IMR-90 (cell line): ENCODE measurements around the gene IFT20. TPM values are rescaled to one million over a fixed set of nuclear protein-coding genes. Genes with fewer than 3 reads are reported as not detected.

ENCODE experiments used
- ATAC-seq: fragments of 200-7000 bp; cut with Tn5 transposase; 2 replicates; pipeline ENCODE4 v1.9.1; 2020; ENCODE audit warnings: low read depth, mild to moderate bottlenecking, moderate library complexity
- BruUV-seq: library from RNA; stranded (reverse); fragments of 400-500 nt; replicated peaks from 2 replicates; lab custom pipeline; 2021; lab: Mats Ljungman, UMichigan
- CTCF ChIA-PET: fragments of 300-600 bp; formaldehyde crosslinking; extraction: SDS; loops from one replicate; lab custom pipeline; 2021; ENCODE audit warnings: antibody characterized with exemption; lab: Yijun Ruan, JAX
- POLR2A ChIA-PET: fragments of 300-600 bp; sonication (Branson Sonifier 250); formaldehyde crosslinking; loops from one replicate; lab custom pipeline; 2022; ENCODE audit warnings: antibody characterized with exemption; ENCODE audit not compliant: unreplicated experiment; lab: Charles Lee
- DNase-seq: peaks from one replicate; pipeline ENCODE4 v3.0.0; 2013
- H2AFZ ChIP-seq: replicated peaks from 2 replicates; pipeline ENCODE3; 2013; ENCODE audit warnings: low read length, mild to moderate bottlenecking; ENCODE audit not compliant: poor library complexity
- H2AK5ac ChIP-seq: 2 replicates; pipeline ENCODE4 v1.6.1; 2013; ENCODE audit warnings: low read depth, low read length, inconsistent platforms
- H2AK9ac ChIP-seq: replicated peaks from 2 replicates; pipeline ENCODE3; 2013; ENCODE audit warnings: mild to moderate bottlenecking, low read depth, low read length, moderate library complexity; ENCODE audit not compliant: poor library complexity
- H2BK120ac ChIP-seq: 2 replicates; pipeline ENCODE4 v1.6.1; 2013; ENCODE audit warnings: low read depth, low read length, inconsistent platforms
- H2BK15ac ChIP-seq: 3 replicates; pipeline ENCODE4 v1.6.1; 2013; ENCODE audit warnings: low read depth, low read length, inconsistent platforms
- H2BK20ac ChIP-seq: 2 replicates; pipeline ENCODE4 v1.6.1; 2013; ENCODE audit warnings: low read depth, mild to moderate bottlenecking, inconsistent platforms, low read length, moderate library complexity
- H2BK5ac ChIP-seq: 2 replicates; pipeline ENCODE4 v1.6.1; 2013; ENCODE audit warnings: mild to moderate bottlenecking, low read depth, low read length, inconsistent platforms; ENCODE audit not compliant: poor library complexity, severe bottlenecking
- H3K14ac ChIP-seq: replicated peaks from 2 replicates; pipeline ENCODE4 v1.6.1; 2013; ENCODE audit warnings: low read depth, low read length, inconsistent platforms
- H3K18ac ChIP-seq: 2 replicates; pipeline ENCODE4 v1.6.1; 2013; ENCODE audit warnings: low read depth, low read length, control low read depth
- H3K23ac ChIP-seq: 2 replicates; pipeline ENCODE4 v1.6.1; 2013; ENCODE audit warnings: low read depth, low read length, inconsistent platforms
- H3K27ac ChIP-seq: 2 replicates; pipeline ENCODE4 v1.5.1; 2013; ENCODE audit warnings: mild to moderate bottlenecking, control low read depth, low read length; ENCODE audit not compliant: insufficient read depth
- H3K27me3 ChIP-seq: 2 replicates; pipeline ENCODE4 v1.6.1; 2013; ENCODE audit warnings: low read length; ENCODE audit not compliant: control insufficient read depth, insufficient read depth
- H3K36me3 ChIP-seq: 2 replicates; pipeline ENCODE4 v1.6.1; 2013; ENCODE audit warnings: low read length, mixed read lengths; ENCODE audit not compliant: control insufficient read depth, insufficient read depth
- H3K4ac ChIP-seq: 2 replicates; pipeline ENCODE4 v1.6.1; 2013; ENCODE audit warnings: low read depth, low read length, inconsistent platforms
- H3K4me1 ChIP-seq: 2 replicates; pipeline ENCODE4 v1.6.1; 2013; ENCODE audit warnings: low read length, mixed read lengths; ENCODE audit not compliant: control insufficient read depth, insufficient read depth
- H3K4me2 ChIP-seq: 2 replicates; pipeline ENCODE4 v1.6.1; 2013; ENCODE audit warnings: low read depth, mild to moderate bottlenecking, control low read depth, low read length, moderate library complexity
- H3K4me3 ChIP-seq: 2 replicates; pipeline ENCODE4 v1.5.1; 2013; ENCODE audit warnings: low read depth, mild to moderate bottlenecking, control low read depth, low read length, moderate library complexity; ENCODE audit not compliant: insufficient read depth
- H3K56ac ChIP-seq: 2 replicates; pipeline ENCODE4 v1.6.1; 2013; ENCODE audit warnings: low read length, inconsistent platforms; ENCODE audit not compliant: insufficient read depth; ENCODE audit errors: extremely low read depth
- H3K79me1 ChIP-seq, 2 experiments: 2 replicates each; pipeline ENCODE4 v1.6.1; 2013; ENCODE audit warnings: low read length in 2 of 2, inconsistent platforms in 1 of 2, low read depth in 1 of 2
- H3K9ac ChIP-seq: 2 replicates; pipeline ENCODE4 v1.6.1; 2013; ENCODE audit warnings: low read depth, low read length, control low read depth
- H3K9me1 ChIP-seq: 2 replicates; pipeline ENCODE4 v1.6.1; 2013; ENCODE audit warnings: low read length, inconsistent platforms; ENCODE audit not compliant: insufficient read depth
- H3K9me3 ChIP-seq: 2 replicates; pipeline ENCODE4 v1.6.1; 2013; ENCODE audit warnings: low read length; ENCODE audit not compliant: control insufficient read depth, insufficient read depth
- H4K20me1 ChIP-seq: 2 replicates; pipeline ENCODE4 v1.6.1; 2013; ENCODE audit warnings: low read length, inconsistent platforms; ENCODE audit not compliant: insufficient read depth
- H4K5ac ChIP-seq: 2 replicates; pipeline ENCODE4 v1.6.1; 2013; ENCODE audit warnings: mild to moderate bottlenecking, low read depth, low read length, control low read depth
- H4K8ac ChIP-seq, 2 experiments: 2 replicates each; pipeline ENCODE4 v1.6.1; 2013; ENCODE audit warnings: low read depth in 2 of 2, low read length in 2 of 2, control low read depth in 1 of 2, inconsistent platforms in 1 of 2
- H4K91ac ChIP-seq: 2 replicates; pipeline ENCODE4 v1.6.1; 2013; ENCODE audit warnings: low read depth, low read length, inconsistent platforms; ENCODE audit not compliant: insufficient read depth
- CEBPB ChIP-seq: IDR thresholded peaks from 2 replicates; pipeline ENCODE4 v1.6.1; 2012; ENCODE audit warnings: low read depth, low read length, improper control_type of control experiment
- CHD1 ChIP-seq: IDR thresholded peaks from 2 replicates; pipeline ENCODE4 v1.6.1; 2012; ENCODE audit warnings: low read depth, low read length, improper control_type of control experiment
- MXI1 ChIP-seq: IDR thresholded peaks from 2 replicates; pipeline ENCODE4 v1.6.1; 2012; ENCODE audit warnings: low read depth, mild to moderate bottlenecking, low read length, moderate library complexity, borderline replicate concordance
- NFE2L2 ChIP-seq: fragments of 150-350 bp; IDR thresholded peaks from 2 replicates; pipeline ENCODE4 v1.6.1; 2016; ENCODE audit warnings: low read depth, mild to moderate bottlenecking, low read length
- RFX5 ChIP-seq: IDR thresholded peaks from 2 replicates; pipeline ENCODE4 v1.8.0; 2012; ENCODE audit warnings: low read depth, mild to moderate bottlenecking, low read length, moderate library complexity
- WGBS, 2 experiments: methylation state at CpG; one replicate each; pipeline versions ENCODE4 v1.1.5 to v1.1.7; 2013; ENCODE audit warnings: missing lambda C conversion rate in 2 of 2; ENCODE audit not compliant: insufficient read length in 1 of 2; ENCODE audit errors: extremely low coverage in 2 of 2; 5-methylcytosine and 5-hydroxymethylcytosine counted together
- dilution Hi-C: fragments of 300-500 bp; cut with HindIII; formaldehyde crosslinking; loops from one replicate; pipeline ENCODE4 v1.14.3; 2018; ENCODE audit warnings: low sequenced_read_pairs; ENCODE audit not compliant: unreplicated experiment
- in situ Hi-C: fragments of 300-500 bp; cut with MboI; formaldehyde crosslinking; loops from 3 replicates; pipeline ENCODE4 v1.14.3; 2019; ENCODE audit warnings: low sequenced_read_pairs, inconsistent platforms, mixed read lengths
- intact Hi-C: fragments of 100-400 bp; cut with micrococcal nuclease; formaldehyde crosslinking; loops from 2 replicates; pipeline ENCODE4 v1.10.0; 2022
- polyA plus RNA-seq, 3 experiments: library from polyadenylated mRNA; depleted of rRNA; stranded (reverse); fragments of >200 nt; gene quantifications; 2 replicates each; pipeline ENCODE4 v1.2.3, GENCODE V29; 2012; ENCODE audit warnings: low replicate concordance in 1 of 3
- total RNA-seq: library from RNA; depleted of rRNA; stranded (reverse); fragments of >200 nt; gene quantifications from 2 replicates; pipeline ENCODE4 v1.2.3, GENCODE V29; 2012
- TF ChIP-seq, protein P1 (sequence below): fragments of 150-350 bp; IDR thresholded peaks from 2 replicates; pipeline ENCODE4 v1.6.1; 2017; ENCODE audit warnings: mild to moderate bottlenecking, antibody characterized with exemption, low read length, low read depth

Gene IFT20
- total and polyA plus RNA-seq, 2 of the 4 experiments (the other 2 are of a cell fraction): 25.5 to 46.3 TPM

DNA sequence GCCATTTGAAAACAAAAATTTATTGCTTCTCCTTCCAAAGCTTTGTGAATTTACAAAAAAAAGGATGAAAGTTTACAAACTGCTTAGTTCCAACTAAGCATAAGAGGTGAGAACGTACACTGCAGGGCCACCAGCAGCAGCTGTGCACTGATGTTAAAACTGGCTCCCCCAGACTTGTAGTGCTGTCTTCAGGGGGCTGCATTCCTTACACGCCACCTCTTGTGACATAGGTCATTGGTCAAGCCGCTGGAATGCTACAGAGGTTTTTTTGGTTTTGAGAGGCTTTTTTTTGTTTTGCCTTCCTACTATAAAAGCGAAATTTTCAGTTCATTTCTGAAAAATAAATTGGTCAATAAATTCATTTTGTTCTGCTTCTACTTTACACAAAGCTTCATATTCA is 6.9 kb downstream of the IFT20 start:
- in situ Hi-C loops: loop anchor here (10.0 to 25.0 kb wide), 2 partner anchors 284 to 791 kb away; partner anchors contain the start of gene NLK
- DNase-seq (peak; percentile 17), ATAC-seq (peak; percentile 70)
- TF ChIP-seq, protein P1, sequence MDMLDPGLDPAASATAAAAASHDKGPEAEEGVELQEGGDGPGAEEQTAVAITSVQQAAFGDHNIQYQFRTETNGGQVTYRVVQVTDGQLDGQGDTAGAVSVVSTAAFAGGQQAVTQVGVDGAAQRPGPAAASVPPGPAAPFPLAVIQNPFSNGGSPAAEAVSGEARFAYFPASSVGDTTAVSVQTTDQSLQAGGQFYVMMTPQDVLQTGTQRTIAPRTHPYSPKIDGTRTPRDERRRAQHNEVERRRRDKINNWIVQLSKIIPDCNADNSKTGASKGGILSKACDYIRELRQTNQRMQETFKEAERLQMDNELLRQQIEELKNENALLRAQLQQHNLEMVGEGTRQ: no peak
- TF ChIP-seq MXI1: no peak
- no peak for TF ChIP-seq CHD1
- no peak for TF ChIP-seq RFX5
- TF ChIP-seq CEBPB: peak; percentile 20; the same call in 1 of the 2 replicates
- no peak for TF ChIP-seq NFE2L2
- ChIA-PET CTCF (no interaction called here), POLR2A (no interaction called here)
- Histone ChIP-seq H3K4me2 (no peak overlapping the region), H4K20me1 (peaks cover 5% of the 10 kb centered on the region; the same call in 1 of the 2 replicates), H4K5ac (no peak overlapping the region), H4K8ac (no peak overlapping the region; a peak in 1 of 4 replicates), H3K9me1 (no peaks in the 10 kb centered on the region), H3K79me1 (peaks cover 26 to 48% of the 10 kb centered on the region in 2 experiments), H2BK20ac (no peak overlapping the region), H3K9me3 (no peaks in the 10 kb centered on the region), H2BK15ac (no peak overlapping the region), H3K23ac (0 out of 2 replicates have a peak overlapping the region, but pooled peaks have one; percentile 24), H2AK5ac (no peak overlapping the region), H3K27me3 (no peaks in the 10 kb centered on the region), H2AFZ (no peak overlapping the region), H3K4me3 (no peak overlapping the region), H2AK9ac (no peak overlapping the region), H3K56ac (no peak overlapping the region), H2BK120ac (no peak overlapping the region), H3K27ac (no peak overlapping the region), H3K18ac (no peak overlapping the region), H3K36me3 (peaks cover 32% of the 10 kb centered on the region), H2BK5ac (no peak overlapping the region), H4K91ac (no peak overlapping the region), H3K14ac (no peak overlapping the region), H3K4me1 (peaks cover 6% of the 10 kb centered on the region; the same call in 1 of the 2 replicates), H3K4ac (no peak overlapping the region), H3K9ac (no peak overlapping the region)
- intact Hi-C loops: loop anchor here (10.0 kb wide), 1 partner anchor 524 kb away; the partner anchor contains the start of gene NOS2
- no CpG with 5 or more reads among the region's 4 CpGs for WGBS, 2 experiments
- BruUV-seq: no TSS peak
- dilution Hi-C loops: no loop called here
